Keratinocyte (primary cell): ENCODE data around the gene DDAH2. TPM values are rescaled to one million over a fixed set of nuclear protein-coding genes. Genes with fewer than 3 reads are reported as not detected.
A peak's percentile ranks its signal among the peaks of the same experiment; 100 is the strongest.

Experiments used
- DNase-seq: peaks from one replicate; pipeline ENCODE4 v3.0.0-alpha.2; 2011; ENCODE audit warnings: low read depth, missing footprints, low spot score
- FAIRE-seq: peaks from 2 replicates; lab custom pipeline; 2011; peaks lifted over from hg19 to GRCh38; lab: Jason Lieb, UNC
- H2AFZ ChIP-seq: 2 replicates; pipeline ENCODE4 v1.6.0; 2012; ENCODE audit warnings: low read length, control low read depth, inconsistent platforms; ENCODE audit not compliant: control insufficient read depth
- H3K27ac ChIP-seq: 2 replicates; pipeline ENCODE4 v1.5.1; 2011; ENCODE audit warnings: low read length; ENCODE audit not compliant: control insufficient read depth, insufficient read depth
- H3K27me3 ChIP-seq: 3 replicates; pipeline ENCODE4 v1.6.0; 2011; ENCODE audit warnings: low read length; ENCODE audit not compliant: control insufficient read depth, insufficient read depth; ENCODE audit errors: extremely low read depth
- H3K36me3 ChIP-seq, 2 experiments: 2 replicates in 1 of 2; 3 replicates in 1 of 2; pipeline ENCODE4 v1.5.1; 2011; ENCODE audit warnings: low read length in 2 of 2, mild to moderate bottlenecking in 1 of 2; ENCODE audit not compliant: control insufficient read depth in 2 of 2, insufficient read depth in 2 of 2; ENCODE audit errors: extremely low read depth in 1 of 2
- H3K4me1 ChIP-seq: 3 replicates; pipeline ENCODE4 v1.5.1; 2011; ENCODE audit warnings: low read length; ENCODE audit not compliant: control insufficient read depth, insufficient read depth; ENCODE audit errors: extremely low read depth
- H3K4me2 ChIP-seq: 3 replicates; pipeline ENCODE4 v1.6.0; 2011; ENCODE audit warnings: low read depth, low read length; ENCODE audit not compliant: control insufficient read depth, insufficient read depth; ENCODE audit errors: extremely low read depth
- H3K4me3 ChIP-seq, 3 experiments: fragments of 200-600 bp in 1 of 3; sonication (generic) in 1 of 3; 2 replicates in 2 of 3; 3 replicates in 1 of 3; pipeline ENCODE4 v1.5.1; 2011 to 2016; ENCODE audit warnings: low read length in 3 of 3, mild to moderate bottlenecking in 3 of 3, control low read depth in 2 of 3, inconsistent platforms in 1 of 3, low read depth in 1 of 3, mixed read lengths in 1 of 3, mixed run types in 1 of 3, moderate library complexity in 1 of 3; ENCODE audit not compliant: control insufficient read depth in 2 of 3, insufficient read depth in 2 of 3; ENCODE audit errors: extremely low read depth in 1 of 3
- H3K79me2 ChIP-seq: 2 replicates; pipeline ENCODE4 v1.6.0; 2012; ENCODE audit warnings: low read length; ENCODE audit not compliant: control insufficient read depth, insufficient read depth
- H3K9ac ChIP-seq: 3 replicates; pipeline ENCODE4 v1.6.0; 2011; ENCODE audit warnings: low read length; ENCODE audit not compliant: control insufficient read depth, insufficient read depth; ENCODE audit errors: extremely low read depth
- H3K9me1 ChIP-seq: 3 replicates; pipeline ENCODE4 v1.6.0; 2011; ENCODE audit warnings: low read length; ENCODE audit not compliant: control insufficient read depth, insufficient read depth; ENCODE audit errors: extremely low read depth
- H3K9me3 ChIP-seq: 2 replicates; pipeline ENCODE4 v1.5.1; 2012; ENCODE audit warnings: low read depth, low read length; ENCODE audit not compliant: control insufficient read depth
- H4K20me1 ChIP-seq: 3 replicates; pipeline ENCODE4 v1.6.0; 2011; ENCODE audit warnings: low read length; ENCODE audit not compliant: control insufficient read depth, insufficient read depth; ENCODE audit errors: extremely low read depth
- CTCF ChIP-seq, 3 experiments: IDR thresholded peaks in 1 of 3; conservative IDR thresholded peaks in 1 of 3; optimal IDR thresholded peaks in 1 of 3; 2 replicates in 2 of 3; 3 replicates in 1 of 3; pipeline versions ENCODE3 to v1.5.1; 2011; ENCODE audit warnings: low read length in 3 of 3, mild to moderate bottlenecking in 3 of 3, moderate library complexity in 2 of 3, control low read depth in 1 of 3, inconsistent platforms in 1 of 3; ENCODE audit not compliant: insufficient read depth in 2 of 3; ENCODE audit errors: extremely low read depth in 1 of 3
- EZH2 ChIP-seq: IDR thresholded peaks from one replicate; pipeline ENCODE4 v1.6.1; 2012; ENCODE audit warnings: inconsistent platforms, mild to moderate bottlenecking, low read length, moderate library complexity
- dilution Hi-C: fragments of 300-500 bp; cut with MboI; formaldehyde crosslinking; loops from one replicate; pipeline ENCODE4 v1.7.0; 2020; ENCODE audit warnings: low sequenced_read_pairs; ENCODE audit not compliant: extremely low pct_ligation_motif_present
- polyA plus RNA-seq, 5 experiments: library from polyadenylated mRNA; depleted of rRNA in 3 of 5; stranded (reverse) in 3 of 5; stranded (forward) in 1 of 5; unstranded in 1 of 5; fragments of >200 nt; gene quantifications; 1 replicate in 1 of 5; 2 replicates in 3 of 5; 3 replicates in 1 of 5; pipeline versions ENCODE4 v1.2.1 to v1.2.3, GENCODE V29; 2011 to 2012; ENCODE audit warnings: missing spikeins in 2 of 5, low read depth in 1 of 5, low replicate concordance in 1 of 5

Gene DDAH2
- polyA plus RNA-seq, 1 donor (not counting 4 experiments of a cell fraction or from before 2014, with no cell fraction given), result 3.0 TPM

GRCh38 chr6:31701666-31702404 lies 27.3 kb downstream of the DDAH2 start:
- FAIRE-seq, result no peak

GRCh38 chr6:31700740-31701401 lies 28.2 kb downstream of the DDAH2 start:
- Histone ChIP-seq H3K27me3 (no peaks in the 10 kb centered on the region), H3K4me1 (peaks cover 9% of the 10 kb centered on the region), H3K79me2 (peaks cover 19% of the 10 kb centered on the region), H3K36me3 (peaks cover 0 to 3% of the 10 kb centered on the region in 2 experiments), H3K4me3 (no peak overlapping the region), H4K20me1 (no peaks in the 10 kb centered on the region), H3K9ac (no peak overlapping the region), H3K9me3 (no peaks in the 10 kb centered on the region), H3K9me1 (no peaks in the 10 kb centered on the region), H2AFZ (no peak overlapping the region), H3K4me2 (no peak overlapping the region), H3K27ac (no peak overlapping the region)
- FAIRE-seq, result no peak
- dilution Hi-C loops, result no loop called here
- no peak for DNase-seq
- no peak for TF ChIP-seq CTCF (optimal IDR thresholded peaks at IDR 0.05 in 1 of 3, IDR thresholded peaks at IDR 0.05 in 1 of 3, conservative IDR thresholded peaks at IDR 0.05 in 1 of 3; ENCODE audit: extremely low read depth in 1 of 3, insufficient read depth in 2 of 3, low read length in 3 of 3)
- TF ChIP-seq EZH2, result no peak

More at GRCh38 chr6:31701666-31702404, 27.3 kb downstream of the DDAH2 start:
- no peak for DNase-seq
- TF ChIP-seq CTCF (optimal IDR thresholded peaks at IDR 0.05 in 1 of 3, IDR thresholded peaks at IDR 0.05 in 1 of 3, conservative IDR thresholded peaks at IDR 0.05 in 1 of 3; ENCODE audit: extremely low read depth in 1 of 3, insufficient read depth in 2 of 3, low read length in 3 of 3) (no peak), EZH2 (no peak)
- dilution Hi-C loops, result no loop called here
- H3K9ac ChIP-seq, result peak overlapping the region; percentile 89
- H3K9me3 ChIP-seq, result no peaks in the 10 kb centered on the region
- peak overlapping the region; percentile 98 for H3K4me2 ChIP-seq
- H3K36me3 ChIP-seq, result peaks cover 0 to under 1% of the 10 kb centered on the region in 2 experiments
- H3K4me3 ChIP-seq, result peak overlapping the region; percentile 73 to 87 (median 86)
- H3K79me2 ChIP-seq, result peaks cover 19% of the 10 kb centered on the region
- no peaks in the 10 kb centered on the region for H3K27me3 ChIP-seq
- H4K20me1 ChIP-seq, result no peaks in the 10 kb centered on the region
- peaks cover 9% of the 10 kb centered on the region for H3K4me1 ChIP-seq
- no peaks in the 10 kb centered on the region for H3K9me1 ChIP-seq
- peak overlapping the region; percentile 86 for H2AFZ ChIP-seq
- H3K27ac ChIP-seq, result peak overlapping the region; percentile 87
